Natural killer cell (primary cell): Measurements from ENCODE around the gene CCDC187. TPM values are rescaled to one million over a fixed set of nuclear protein-coding genes. Genes with fewer than 3 reads are reported as not detected.

ENCODE experiments used
- ATAC-seq, 3 donors: fragments of 150-1000 bp in 2 of 3; fragments of 200-7000 bp in 1 of 3; cut with Tn5 transposase; 1 replicate in 1 of 3; 2 replicates in 2 of 3; pipeline ENCODE4 v1.10.0; 2021; ENCODE audit warnings: mild to moderate bottlenecking in 2 of 3, moderate library complexity in 2 of 3
- DNase-seq, 2 donors: peaks; one replicate each; pipeline versions ENCODE4 v3.0.0 to v3.0.0-alpha.2; 2013 to 2021; ENCODE audit warnings: mixed read lengths in 1 of 2
- H3K27ac ChIP-seq: one replicate; pipeline ENCODE4 v1.5.1; 2013; ENCODE audit warnings: mild to moderate bottlenecking, low read length
- H3K27me3 ChIP-seq: one replicate; pipeline ENCODE4 v1.6.1; 2013; ENCODE audit warnings: low read length; ENCODE audit not compliant: control insufficient read depth, insufficient read depth
- H3K36me3 ChIP-seq: one replicate; pipeline ENCODE4 v1.6.1; 2013; ENCODE audit warnings: low read length; ENCODE audit not compliant: control insufficient read depth, insufficient read depth
- H3K4me1 ChIP-seq: one replicate; pipeline ENCODE4 v1.6.1; 2013; ENCODE audit warnings: low read length; ENCODE audit not compliant: control insufficient read depth, insufficient read depth
- H3K4me3 ChIP-seq: one replicate; pipeline ENCODE4 v1.5.1; 2013; ENCODE audit warnings: low read length
- H3K9me3 ChIP-seq: one replicate; pipeline ENCODE4 v1.6.1; 2013; ENCODE audit warnings: low read length; ENCODE audit not compliant: control insufficient read depth, insufficient read depth
- H3K27ac Mint-ChIP-seq, 2 donors: one replicate each; pipeline ENCODE4 v1.8.0; 2022; ENCODE audit warnings: mild to moderate bottlenecking in 2 of 2, mixed read lengths in 2 of 2, moderate library complexity in 1 of 2
- H3K27me3 Mint-ChIP-seq, 2 donors: one replicate each; pipeline ENCODE4 v1.8.0; 2022; ENCODE audit warnings: low read depth in 2 of 2, mixed read lengths in 2 of 2
- H3K36me3 Mint-ChIP-seq: one replicate; pipeline ENCODE4 v1.8.0; 2022; ENCODE audit warnings: mixed read lengths
- H3K4me1 Mint-ChIP-seq, 2 donors: one replicate each; pipeline ENCODE4 v1.8.0; 2022; ENCODE audit warnings: mixed read lengths in 2 of 2
- H3K4me3 Mint-ChIP-seq: one replicate; pipeline ENCODE4 v1.8.0; 2022; ENCODE audit warnings: mild to moderate bottlenecking, moderate library complexity, mixed read lengths
- H3K9me3 Mint-ChIP-seq, 2 donors: one replicate each; pipeline ENCODE4 v1.8.0; 2022; ENCODE audit warnings: mixed read lengths in 2 of 2
- CTCF ChIP-seq: fragments of 200-600 bp; IDR thresholded peaks from one replicate; pipeline ENCODE4 v1.8.0; 2022; ENCODE audit warnings: antibody characterized with exemption
- WGBS: methylation state at CpG from one replicate; pipeline ENCODE4 v1.1.7; 2013; ENCODE audit warnings: missing lambda C conversion rate; ENCODE audit not compliant: insufficient coverage; 5-methylcytosine and 5-hydroxymethylcytosine counted together
- intact Hi-C: fragments of 100-400 bp; cut with micrococcal nuclease; formaldehyde crosslinking; loops from one replicate; pipeline ENCODE4 v1.14.2; 2022
- total RNA-seq, 4 donors: library from RNA; stranded (reverse); fragments of 120-200 nt in 1 of 4; gene quantifications; one replicate each; pipeline versions ENCODE4 v1.2.3 to v1.2.4, GENCODE V29; 2013 to 2022

The CCDC187 gene
- total RNA-seq, 3 donors from 2014 or later (not counting 1 experiment from before 2014, with no cell fraction given): 0.18 TPM; not detected in 2

- Histone ChIP-seq H3K4me3 (no peak overlapping the region), H3K9me3 (peaks cover 29% of the 10 kb centered on the region), H3K27ac (no peak overlapping the region), H3K27me3 (no peaks in the 10 kb centered on the region), H3K4me1 (peaks cover 34% of the 10 kb centered on the region), H3K36me3 (no peaks in the 10 kb centered on the region)
- Mint-ChIP-seq H3K36me3 (no peaks in the 10 kb centered on the region), H3K4me3 (no peak overlapping the region), H3K4me1 (peaks cover 33 to 35% of the 10 kb centered on the region in 2 donors), H3K27me3 (peaks cover 0 to 8% of the 10 kb centered on the region in 2 donors), H3K9me3 (peaks cover 4 to 8% of the 10 kb centered on the region in 2 donors), H3K27ac (no peak overlapping the region)
- ATAC-seq: no peak
- no peak for DNase-seq
- WGBS: 75% methylated on average over 16 of the region's 16 CpGs
- intact Hi-C loops: loop anchor here (10.0 kb wide), 3 partner anchors 46 to 1396 kb away; partner anchors contain the start of genes DNLZ and SNAPC4
- TF ChIP-seq CTCF: no peak
Observed at GRCh38 chr9:136318776-136319241, 14.9 kb upstream of the CCDC187 start.

GRCh38 chr9:136318111-136318775 is 14.3 kb upstream of the CCDC187 start:
- WGBS: 57% methylated on average over 21 of the region's 21 CpGs
- DNase-seq (no peak), ATAC-seq (no peak)
- peaks cover 4 to 8% of the 10 kb centered on the region in 2 donors for H3K9me3 Mint-ChIP-seq
- peaks cover 0 to 8% of the 10 kb centered on the region in 2 donors for H3K27me3 Mint-ChIP-seq
- H3K4me3 ChIP-seq: no peak overlapping the region
- peaks cover 34% of the 10 kb centered on the region for H3K4me1 ChIP-seq
- H3K36me3 Mint-ChIP-seq: no peaks in the 10 kb centered on the region
- H3K27ac Mint-ChIP-seq: no peak overlapping the region
- H3K27ac ChIP-seq: no peak overlapping the region
- H3K4me3 Mint-ChIP-seq: no peak overlapping the region
- no peak for TF ChIP-seq CTCF
- peaks cover 33 to 35% of the 10 kb centered on the region in 2 donors for H3K4me1 Mint-ChIP-seq
- intact Hi-C loops: loop anchor here (10.0 kb wide), 3 partner anchors 47 to 1397 kb away; partner anchors contain the start of genes DNLZ and SNAPC4
- no peaks in the 10 kb centered on the region for H3K36me3 ChIP-seq
- H3K9me3 ChIP-seq: peaks cover 29% of the 10 kb centered on the region
- H3K27me3 ChIP-seq: no peaks in the 10 kb centered on the region

GRCh38 chr9:136317695-136318094 is 13.8 kb upstream of the CCDC187 start:
- intact Hi-C loops: loop anchor here (10.0 kb wide), 3 partner anchors 47 to 1397 kb away; partner anchors contain the start of genes DNLZ and SNAPC4
- peaks cover 29% of the 10 kb centered on the region for H3K9me3 ChIP-seq
- Mint-ChIP-seq H3K27me3 (peaks cover 0 to 8% of the 10 kb centered on the region in 2 donors), H3K4me1 (peaks cover 33 to 35% of the 10 kb centered on the region in 2 donors), H3K9me3 (peaks cover 4 to 8% of the 10 kb centered on the region in 2 donors), H3K36me3 (no peaks in the 10 kb centered on the region), H3K4me3 (no peak overlapping the region), H3K27ac (no peak overlapping the region)
- H3K4me3 ChIP-seq: no peak overlapping the region
- WGBS: 76% methylated on average over 16 of the region's 16 CpGs
- DNase-seq: no peak
- no peak for ATAC-seq
- peaks cover 34% of the 10 kb centered on the region for H3K4me1 ChIP-seq
- TF ChIP-seq CTCF: no peak
- H3K27ac ChIP-seq: peak overlapping the region; percentile 83
- no peaks in the 10 kb centered on the region for H3K36me3 ChIP-seq
- H3K27me3 ChIP-seq: no peaks in the 10 kb centered on the region
